GM19467 (cell line): ENCODE measurements around the gene CAPN10.
"Not testable (repeated sequence)": the region's sequence is repeated elsewhere in the genome, so short reads cannot be mapped to it uniquely, and the experiment has no call there.

Experiments used
- ATAC-seq: cut with Tn5 transposase; IDR thresholded peaks from one replicate; pipeline ENCODE4 v1.9.1; 2021; ENCODE audit warnings: mild to moderate bottlenecking, moderate library complexity; ENCODE audit not compliant: unreplicated experiment

CAPN10 gene

GRCh38 chr2:240601061-240601830 is 14.7 kb downstream of the CAPN10 start:
- ATAC-seq, result no peak

GRCh38 chr2:240601831-240602160 is 15.3 kb downstream of the CAPN10 start:
- ATAC-seq, result no peak

GRCh38 chr2:240602266-240603050 is 15.9 kb downstream of the CAPN10 start:
- no peak for ATAC-seq

DNA sequence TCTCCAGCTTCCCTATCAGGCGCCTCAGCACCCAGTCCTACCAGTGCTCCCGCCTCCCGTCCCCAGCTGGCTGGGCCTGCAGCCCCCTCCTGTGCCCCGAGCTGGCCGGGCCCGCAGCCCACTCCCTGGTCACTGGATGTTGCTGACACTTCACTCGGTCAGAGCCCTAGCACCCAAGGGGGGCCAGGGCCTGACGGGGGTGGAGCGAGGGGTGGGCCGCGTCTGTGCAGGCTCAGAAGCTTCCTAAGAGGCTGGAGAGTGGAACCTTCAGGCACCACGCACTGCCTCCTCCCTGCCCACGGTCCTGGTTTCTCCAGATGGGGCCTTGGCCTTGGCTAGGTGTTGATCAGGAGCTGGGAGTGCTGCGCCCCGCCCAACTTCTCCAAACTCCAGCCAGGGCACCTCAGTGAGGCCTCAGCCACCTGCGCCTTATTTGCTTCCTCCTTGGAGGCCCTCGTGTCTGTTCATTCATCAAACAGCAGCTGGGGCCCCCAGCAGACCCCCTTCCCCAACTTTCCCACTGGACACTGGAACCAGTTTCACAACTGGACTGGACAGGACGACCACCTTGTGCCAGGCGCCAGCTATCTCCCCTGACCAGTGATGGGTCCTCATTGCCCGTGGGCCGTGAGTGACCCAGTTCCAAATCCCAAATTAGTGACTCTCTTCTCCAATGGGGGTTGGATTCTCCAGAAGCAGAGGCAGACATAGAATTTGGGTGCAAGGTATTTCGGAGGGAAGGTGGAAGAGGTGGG is 16.7 kb downstream of the CAPN10 start:
- no peak for ATAC-seq

- ATAC-seq, result no peak
These were observed 17.3 kb downstream of the CAPN10 start for GRCh38 chr2:240603846-240604245.

DNA sequence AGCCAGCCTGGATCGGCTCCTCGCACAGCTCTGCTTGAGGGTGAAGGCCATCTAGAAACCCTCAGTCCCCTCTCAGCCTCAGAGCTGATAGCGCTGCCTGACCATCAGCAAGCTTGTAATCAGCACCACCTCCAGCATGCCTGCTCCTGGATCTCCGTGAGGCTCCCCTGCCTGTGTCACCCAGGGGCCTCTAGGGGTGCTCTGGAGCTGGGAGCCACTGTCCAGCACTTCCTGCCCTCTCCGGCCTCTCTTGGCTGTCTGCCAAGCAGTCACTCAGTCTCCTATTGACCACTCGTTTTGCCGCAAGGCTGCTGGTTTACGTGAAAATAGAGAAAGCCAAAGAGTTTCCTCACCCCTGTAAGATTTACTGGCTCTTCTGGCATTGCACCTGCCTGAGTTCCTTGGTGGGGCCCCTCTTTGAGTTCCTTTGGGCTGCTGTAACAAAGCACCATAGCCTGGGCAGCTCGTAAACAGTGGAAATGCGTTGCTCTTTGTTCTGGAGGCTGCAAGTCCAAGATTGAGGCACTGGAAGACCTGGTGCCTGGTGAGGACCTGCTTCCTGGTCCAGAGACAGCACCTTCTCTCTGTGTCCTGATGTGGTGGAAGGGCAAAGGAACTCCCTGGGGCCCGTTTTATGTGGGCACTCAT is 17.9 kb downstream of the CAPN10 start:
- ATAC-seq, result no peak

- ATAC-seq, result no peak
These were observed 18.6 kb downstream of the CAPN10 start for GRCh38 chr2:240604939-240605716.

DNA sequence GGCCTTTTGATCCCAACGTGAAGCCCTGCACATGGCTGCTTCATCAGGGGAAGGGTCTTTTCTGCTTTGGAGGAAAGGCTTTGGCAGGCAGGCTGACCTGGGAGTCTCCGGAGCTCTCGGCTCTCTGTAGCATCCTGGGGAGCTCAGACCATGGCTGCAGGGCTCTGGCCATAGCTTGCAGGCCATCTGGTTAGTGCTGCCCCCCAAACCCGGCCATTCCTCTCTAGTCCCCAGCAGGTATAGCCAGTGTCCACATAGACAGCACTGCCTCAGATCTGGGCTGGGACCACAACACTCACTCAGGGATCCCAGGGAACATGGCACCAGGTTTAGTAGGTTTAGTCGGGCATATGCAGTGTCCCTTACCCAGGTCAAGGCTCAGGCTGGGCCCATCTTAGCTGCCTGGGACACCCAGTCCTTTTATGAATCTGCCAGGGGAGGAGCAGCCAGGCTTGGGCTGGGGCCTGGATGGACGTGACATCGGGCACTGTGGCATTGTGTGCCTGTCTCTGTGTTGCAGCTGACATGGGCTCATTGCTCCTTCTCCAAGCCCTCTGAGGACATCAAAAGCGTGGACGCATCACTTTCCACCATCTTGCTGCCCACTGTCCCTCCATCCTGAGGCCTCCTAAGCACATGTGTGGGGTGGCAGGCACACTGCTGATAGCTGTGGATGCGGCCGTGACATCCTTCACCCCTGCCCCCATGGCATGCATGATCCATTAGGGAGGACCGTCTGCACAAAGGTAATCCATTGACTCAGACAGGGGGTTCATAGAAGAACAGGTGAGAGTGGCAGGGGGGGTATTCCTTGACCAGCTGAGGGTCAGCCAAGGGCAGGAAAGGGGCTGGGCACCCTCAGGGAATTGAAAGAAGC is 19.6 kb downstream of the CAPN10 start:
- no peak for ATAC-seq

DNA sequence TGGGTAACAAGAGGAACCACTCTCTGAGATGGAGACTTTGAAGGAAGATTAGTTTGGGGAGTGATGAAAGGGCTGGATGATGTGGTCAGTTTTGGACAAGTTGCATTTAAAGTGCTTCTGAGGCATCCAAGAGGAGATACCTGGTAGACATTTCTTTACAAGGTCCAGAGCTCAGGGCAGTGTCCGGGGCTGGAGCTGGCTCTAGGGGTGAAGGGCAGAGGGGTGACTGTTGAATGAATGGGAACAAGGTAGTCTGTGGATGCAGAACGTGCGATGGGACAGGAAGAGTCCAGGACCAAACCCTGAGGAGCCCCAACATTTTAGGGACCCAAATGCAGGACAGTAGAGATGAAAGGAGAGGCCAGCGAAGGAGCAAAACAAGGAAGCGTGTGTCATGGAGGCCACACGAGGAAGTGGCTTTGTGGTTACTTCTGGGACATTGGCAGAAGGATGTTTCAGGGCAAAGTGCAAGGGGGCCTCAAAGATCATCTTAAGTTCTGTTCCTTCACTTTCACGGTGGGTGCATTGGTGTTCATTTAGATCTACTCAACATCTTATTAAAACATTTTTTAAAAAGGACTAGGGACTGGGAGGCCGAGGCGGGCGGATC is 25.2 kb downstream of the CAPN10 start:
- ATAC-seq, result no peak

- no peak for ATAC-seq
These were observed 27.2 kb downstream of the CAPN10 start for GRCh38 chr2:240613781-240614180.

DNA sequence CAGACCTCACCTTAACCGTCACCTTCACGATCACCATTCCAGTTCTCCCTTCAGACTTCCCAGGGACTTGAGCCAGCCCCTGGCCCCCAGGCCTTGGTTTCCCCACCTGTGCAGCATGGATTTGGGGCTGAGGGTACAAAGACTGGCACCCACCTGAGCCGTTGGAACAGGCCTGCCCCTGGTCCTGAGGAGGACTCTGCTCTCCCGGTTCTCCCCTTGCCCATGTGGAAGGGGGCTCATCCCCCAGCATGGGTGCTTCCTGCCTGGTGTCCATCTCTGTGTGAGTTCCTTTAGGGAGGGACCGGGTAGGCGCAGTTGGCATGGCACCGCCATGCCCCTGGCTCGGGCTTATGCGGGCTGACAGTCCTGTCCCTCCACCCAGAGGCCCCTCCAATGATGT is 27.9 kb downstream of the CAPN10 start:
- ATAC-seq, result no peak

GRCh38 chr2:240615396-240615795 is 28.9 kb downstream of the CAPN10 start:
- ATAC-seq, result no peak

- ATAC-seq, result no peak
These were observed 29.4 kb downstream of the CAPN10 start for GRCh38 chr2:240615820-240616547.

- ATAC-seq, result not testable (repeated sequence)
These were observed 30.5 kb downstream of the CAPN10 start for GRCh38 chr2:240616860-240617666.

GRCh38 chr2:240618776-240619175 is 32.2 kb downstream of the CAPN10 start:
- ATAC-seq, result no peak

DNA sequence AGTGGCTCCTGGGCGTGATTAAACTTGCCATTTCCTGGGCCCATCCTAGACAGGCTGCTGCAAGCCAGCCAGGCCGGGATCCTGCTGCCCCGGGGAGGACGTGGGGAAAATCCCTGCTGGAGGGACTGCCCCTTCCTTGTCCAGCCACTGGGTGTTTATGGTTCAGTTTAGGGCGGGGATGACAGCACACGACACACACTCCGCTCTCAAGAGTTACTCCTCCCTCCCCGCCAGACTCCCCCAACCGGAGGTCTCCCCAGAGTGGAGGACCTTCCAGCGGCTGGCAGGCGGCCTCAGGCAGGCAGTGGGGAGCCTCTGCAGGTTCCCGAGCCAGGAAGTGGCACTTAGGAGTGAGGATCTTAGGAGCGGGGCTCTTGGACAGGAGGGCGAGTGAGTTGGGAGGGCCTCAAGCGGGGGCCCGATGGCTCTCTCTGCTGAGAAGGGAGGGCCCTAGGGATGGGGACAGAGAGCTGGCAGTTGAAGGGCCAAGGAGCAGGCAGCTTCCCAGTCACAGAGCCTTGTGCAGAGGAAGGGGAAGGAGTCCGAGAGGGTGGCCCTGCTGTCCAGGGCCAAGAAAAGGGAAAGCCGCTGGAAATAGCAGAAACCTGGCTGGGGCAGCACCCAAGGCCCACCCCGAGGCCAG is 33.1 kb downstream of the CAPN10 start:
- no peak for ATAC-seq

DNA sequence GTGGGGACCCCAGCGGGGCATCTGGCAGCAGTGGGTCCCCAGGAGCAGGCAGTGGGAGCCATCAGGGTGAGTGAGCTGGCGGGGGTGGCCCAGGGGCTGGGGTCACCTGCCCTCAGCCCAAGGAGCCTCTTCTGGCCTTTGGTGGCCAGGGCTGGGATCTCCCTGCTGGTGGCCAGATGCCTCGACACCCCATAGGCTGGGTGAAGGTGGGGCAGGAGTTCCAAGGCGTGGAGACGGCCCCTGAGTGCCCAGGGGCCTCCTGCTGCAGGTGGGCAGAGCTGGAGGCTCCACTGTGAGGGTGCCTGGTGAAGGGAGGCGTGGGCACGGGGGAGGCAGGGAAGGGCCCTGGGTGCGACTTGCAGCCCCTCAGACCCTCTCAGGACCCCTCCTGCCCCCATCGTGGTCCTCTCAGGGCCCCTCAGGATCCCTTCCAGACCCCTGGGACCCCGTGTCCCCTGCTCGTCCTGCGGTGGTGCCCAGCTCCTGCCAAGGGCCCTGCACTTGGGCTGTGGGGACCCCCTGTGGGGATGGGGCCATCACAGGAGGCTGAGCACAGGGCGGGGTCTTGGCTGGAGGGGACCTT is 33.7 kb downstream of the CAPN10 start:
- no peak for ATAC-seq
